Osteoblast (primary cell): Measurements from ENCODE around the gene ATRIP. TPM values are rescaled to one million over a fixed set of nuclear protein-coding genes. Genes with fewer than 3 reads are reported as not detected.

Source experiments
- DNase-seq: peaks from one replicate; pipeline ENCODE4 v3.0.0; 2011; ENCODE audit warnings: low spot score, mixed read lengths; ENCODE audit not compliant: insufficient read length; ENCODE audit errors: missing footprints
- H2AFZ ChIP-seq: 2 replicates; pipeline ENCODE4 v1.6.0; 2011; ENCODE audit warnings: mild to moderate bottlenecking, low read length
- H3K27ac ChIP-seq: 2 replicates; pipeline ENCODE4 v1.5.1; 2011; ENCODE audit warnings: mild to moderate bottlenecking, low read depth, low read length, moderate library complexity
- H3K27me3 ChIP-seq: 2 replicates; pipeline ENCODE4 v1.6.0; 2012; ENCODE audit warnings: mild to moderate bottlenecking, control low read depth, inconsistent platforms, low read length, moderate library complexity; ENCODE audit not compliant: insufficient read depth
- H3K36me3 ChIP-seq: 2 replicates; pipeline ENCODE4 v1.5.1; 2011; ENCODE audit warnings: mild to moderate bottlenecking, low read length, control low read depth, moderate library complexity; ENCODE audit not compliant: insufficient read depth
- H3K4me1 ChIP-seq: 2 replicates; pipeline ENCODE4 v1.5.1; 2011; ENCODE audit warnings: mild to moderate bottlenecking, low read length, control low read depth, moderate library complexity; ENCODE audit not compliant: insufficient read depth
- H3K4me2 ChIP-seq: 2 replicates; pipeline ENCODE4 v1.6.0; 2011; ENCODE audit warnings: mild to moderate bottlenecking, low read length; ENCODE audit not compliant: insufficient read depth
- H3K4me3 ChIP-seq: fragments of 200-600 bp; sonication (generic); 3 replicates; pipeline ENCODE4 v1.5.1; 2012; ENCODE audit warnings: mild to moderate bottlenecking, low read length, inconsistent platforms; ENCODE audit not compliant: insufficient read depth
- H3K79me2 ChIP-seq: 2 replicates; pipeline ENCODE4 v1.6.0; 2012; ENCODE audit warnings: mild to moderate bottlenecking, low read length, control low read depth, inconsistent platforms; ENCODE audit not compliant: insufficient read depth
- H3K9me3 ChIP-seq: 2 replicates; pipeline ENCODE4 v1.5.1; 2011; ENCODE audit warnings: low read depth, low read length, control low read depth
- H4K20me1 ChIP-seq: 2 replicates; pipeline ENCODE4 v1.6.0; 2012; ENCODE audit warnings: mild to moderate bottlenecking, low read length, control low read depth; ENCODE audit not compliant: insufficient read depth
- CTCF ChIP-seq: IDR thresholded peaks from 2 replicates; pipeline ENCODE4 v1.5.1; 2011; ENCODE audit warnings: mild to moderate bottlenecking, low read depth, low read length, moderate library complexity; ENCODE audit errors: extremely low read depth
- total RNA-seq: library from RNA; depleted of rRNA; stranded (reverse); fragments of >200 nt; gene quantifications from 2 replicates; pipeline ENCODE4 v1.2.3, GENCODE V29; 2012

ATRIP gene
- total RNA-seq, 1 donor, result 5.1 TPM

GRCh38 chr3:48502121-48502520, 55.6 kb downstream of the ATRIP start:
- no peak overlapping the region for H3K4me3 ChIP-seq
- H3K79me2 ChIP-seq, result peaks cover 23% of the 10 kb centered on the region
- H3K4me2 ChIP-seq, result no peak overlapping the region
- H4K20me1 ChIP-seq, result peaks cover 11% of the 10 kb centered on the region
- peaks cover 15% of the 10 kb centered on the region for H3K4me1 ChIP-seq
- TF ChIP-seq CTCF, result no peak
- peak; percentile 42 for DNase-seq
- H3K27ac ChIP-seq, result no peak overlapping the region
- no peaks in the 10 kb centered on the region for H3K9me3 ChIP-seq
- no peaks in the 10 kb centered on the region for H3K27me3 ChIP-seq
- peaks cover 9% of the 10 kb centered on the region for H3K36me3 ChIP-seq
- no peak overlapping the region for H2AFZ ChIP-seq

- H3K4me3 ChIP-seq, result peak overlapping the region; percentile 88
- H3K4me2 ChIP-seq, result peak overlapping the region; percentile 94
- H4K20me1 ChIP-seq, result peaks cover 11% of the 10 kb centered on the region
- H3K9me3 ChIP-seq, result no peaks in the 10 kb centered on the region
- peaks cover 23% of the 10 kb centered on the region for H3K79me2 ChIP-seq
- H3K27me3 ChIP-seq, result no peaks in the 10 kb centered on the region
- H3K27ac ChIP-seq, result peak overlapping the region; percentile 53
- no peak overlapping the region for H2AFZ ChIP-seq
- peaks cover 22% of the 10 kb centered on the region for H3K4me1 ChIP-seq
- DNase-seq, result peak; percentile 47
- no peak for TF ChIP-seq CTCF
- peaks cover 9% of the 10 kb centered on the region for H3K36me3 ChIP-seq
These were observed 56.2 kb downstream of the ATRIP start for GRCh38 chr3:48502728-48503168.

GRCh38 chr3:48503401-48504050, 57.0 kb downstream of the ATRIP start:
- peaks cover 11% of the 10 kb centered on the region for H4K20me1 ChIP-seq
- H3K79me2 ChIP-seq, result peaks cover 23% of the 10 kb centered on the region
- no peaks in the 10 kb centered on the region for H3K27me3 ChIP-seq
- H3K4me3 ChIP-seq, result peak overlapping the region; percentile 88
- H3K36me3 ChIP-seq, result peaks cover 9% of the 10 kb centered on the region
- peak overlapping the region; percentile 53 for H3K27ac ChIP-seq
- peak; percentile 95 for DNase-seq
- H3K9me3 ChIP-seq, result no peaks in the 10 kb centered on the region
- peak overlapping the region; percentile 78 for H2AFZ ChIP-seq
- H3K4me2 ChIP-seq, result peak overlapping the region; percentile 94
- TF ChIP-seq CTCF, result no peak
- peaks cover 25% of the 10 kb centered on the region for H3K4me1 ChIP-seq

- Histone ChIP-seq H3K4me1 (peaks cover 25% of the 10 kb centered on the region), H3K79me2 (peaks cover 23% of the 10 kb centered on the region), H4K20me1 (peaks cover 11% of the 10 kb centered on the region), H3K27me3 (no peaks in the 10 kb centered on the region), H3K36me3 (peaks cover 9% of the 10 kb centered on the region), H3K9me3 (no peaks in the 10 kb centered on the region), H3K4me2 (peak within 1 kb of the TSS; percentile 94), H2AFZ (peak within 1 kb of the TSS; percentile 78), H3K27ac (peak within 1 kb of the TSS; percentile 53), H3K4me3 (peak within 1 kb of the TSS; percentile 88)
- no peak for TF ChIP-seq CTCF
- peak; percentile 92 for DNase-seq
These were observed 57.8 kb downstream of the ATRIP start, which contains the start of gene SHISA5 for GRCh38 chr3:48504051-48504946. Gene SHISA5 (minus strand): TSS chr3:48504174. CDS start chr3:48504094, 80 bp downstream.
